ENCODE measurements around the gene NAPEPLD. TPM values are rescaled to one million over a fixed set of nuclear protein-coding genes. Genes with fewer than 3 reads are reported as not detected.

The NAPEPLD gene
- total RNA-seq, 1 donor from 2014 or later = 6.1 TPM

DNA sequence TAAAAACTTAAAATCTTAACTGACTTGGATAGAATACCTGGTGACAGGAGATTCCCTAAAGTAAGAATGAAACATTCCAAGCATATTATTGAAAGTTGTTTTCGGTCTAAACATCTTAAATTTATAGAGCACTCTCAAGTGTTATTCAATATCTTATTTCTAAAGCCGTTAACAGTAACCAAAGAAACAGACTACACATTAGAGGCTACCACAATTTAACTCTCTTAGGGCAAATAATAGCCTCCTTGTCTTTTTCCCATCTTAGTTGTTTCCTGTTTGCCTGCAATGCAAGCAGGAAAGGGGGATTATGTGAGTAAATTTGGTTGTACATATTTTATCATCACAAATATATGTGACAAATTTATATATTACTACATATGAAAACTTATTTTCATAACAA, 31.4 kb downstream of the NAPEPLD start:
- peaks cover 3% of the 10 kb centered on the region for H3K36me3 Mint-ChIP-seq (ENCODE audit: low read depth, unreplicated experiment)
- no peak for DNase-seq (ENCODE audit: low spot score)
- H3K4me1 Mint-ChIP-seq (ENCODE audit: unreplicated experiment) = no peaks in the 10 kb centered on the region
- H3K4me3 Mint-ChIP-seq (ENCODE audit: unreplicated experiment) = no peak overlapping the region
- H3K27ac Mint-ChIP-seq (ENCODE audit: unreplicated experiment) = no peak overlapping the region
- no peaks in the 10 kb centered on the region for H3K9me3 Mint-ChIP-seq (ENCODE audit: unreplicated experiment)
- H3K27me3 Mint-ChIP-seq (ENCODE audit: unreplicated experiment) = no peaks in the 10 kb centered on the region
- TF ChIP-seq, protein P1, sequence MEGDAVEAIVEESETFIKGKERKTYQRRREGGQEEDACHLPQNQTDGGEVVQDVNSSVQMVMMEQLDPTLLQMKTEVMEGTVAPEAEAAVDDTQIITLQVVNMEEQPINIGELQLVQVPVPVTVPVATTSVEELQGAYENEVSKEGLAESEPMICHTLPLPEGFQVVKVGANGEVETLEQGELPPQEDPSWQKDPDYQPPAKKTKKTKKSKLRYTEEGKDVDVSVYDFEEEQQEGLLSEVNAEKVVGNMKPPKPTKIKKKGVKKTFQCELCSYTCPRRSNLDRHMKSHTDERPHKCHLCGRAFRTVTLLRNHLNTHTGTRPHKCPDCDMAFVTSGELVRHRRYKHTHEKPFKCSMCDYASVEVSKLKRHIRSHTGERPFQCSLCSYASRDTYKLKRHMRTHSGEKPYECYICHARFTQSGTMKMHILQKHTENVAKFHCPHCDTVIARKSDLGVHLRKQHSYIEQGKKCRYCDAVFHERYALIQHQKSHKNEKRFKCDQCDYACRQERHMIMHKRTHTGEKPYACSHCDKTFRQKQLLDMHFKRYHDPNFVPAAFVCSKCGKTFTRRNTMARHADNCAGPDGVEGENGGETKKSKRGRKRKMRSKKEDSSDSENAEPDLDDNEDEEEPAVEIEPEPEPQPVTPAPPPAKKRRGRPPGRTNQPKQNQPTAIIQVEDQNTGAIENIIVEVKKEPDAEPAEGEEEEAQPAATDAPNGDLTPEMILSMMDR (IDR thresholded peaks at IDR 0.05; ENCODE audit: unreplicated experiment) = no peak

DNA sequence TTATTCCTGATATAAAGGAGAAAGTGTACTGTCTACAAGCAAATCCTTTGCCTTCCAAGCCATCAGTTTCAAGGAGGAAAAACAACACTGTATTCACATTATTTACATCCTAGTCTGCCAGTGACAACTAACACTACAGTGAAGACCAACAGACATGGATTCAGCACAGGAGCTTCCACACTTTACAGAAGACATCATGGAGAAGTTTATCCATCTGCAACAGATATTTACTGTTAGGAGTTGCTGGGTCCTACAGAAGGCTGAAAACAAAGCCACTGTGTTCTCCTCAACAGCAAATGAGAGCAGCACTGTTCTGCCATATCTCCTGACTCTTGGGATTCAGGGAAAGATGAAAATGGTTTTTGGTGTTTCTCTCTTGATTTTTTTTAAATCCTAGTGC, 31.9 kb downstream of the NAPEPLD start:
- Mint-ChIP-seq H3K4me1 (ENCODE audit: unreplicated experiment) (no peaks in the 10 kb centered on the region), H3K36me3 (ENCODE audit: low read depth, unreplicated experiment) (peaks cover 3% of the 10 kb centered on the region), H3K27ac (ENCODE audit: unreplicated experiment) (no peak overlapping the region), H3K9me3 (ENCODE audit: unreplicated experiment) (no peaks in the 10 kb centered on the region), H3K4me3 (ENCODE audit: unreplicated experiment) (no peak overlapping the region), H3K27me3 (ENCODE audit: unreplicated experiment) (no peaks in the 10 kb centered on the region)
- DNase-seq (ENCODE audit: low spot score) = no peak
- TF ChIP-seq, protein P1 (IDR thresholded peaks at IDR 0.05; ENCODE audit: unreplicated experiment) = no peak

DNA sequence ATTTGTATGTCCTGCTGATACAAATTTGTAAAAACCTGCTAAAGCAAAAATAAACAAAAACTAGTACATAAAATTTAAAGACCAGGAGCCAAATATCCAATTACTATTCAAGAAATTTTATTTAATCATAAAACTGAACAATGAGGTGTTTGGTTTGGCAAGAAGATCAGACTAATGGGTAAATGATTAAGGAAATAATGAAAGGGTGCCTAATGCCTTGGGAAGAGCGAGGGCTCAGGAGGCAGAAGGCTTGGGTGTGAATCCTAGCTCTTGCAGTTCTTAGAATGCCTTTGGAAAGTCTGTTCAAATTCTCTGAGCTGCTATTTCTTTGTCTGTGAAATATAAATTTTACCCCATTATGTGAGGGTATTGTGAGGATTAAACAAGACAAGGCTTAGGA, 32.4 kb downstream of the NAPEPLD start:
- Mint-ChIP-seq H3K27me3 (ENCODE audit: unreplicated experiment) (no peaks in the 10 kb centered on the region), H3K4me1 (ENCODE audit: unreplicated experiment) (no peaks in the 10 kb centered on the region), H3K27ac (ENCODE audit: unreplicated experiment) (no peak overlapping the region), H3K9me3 (ENCODE audit: unreplicated experiment) (no peaks in the 10 kb centered on the region), H3K36me3 (ENCODE audit: low read depth, unreplicated experiment) (no peaks in the 10 kb centered on the region), H3K4me3 (ENCODE audit: unreplicated experiment) (no peak overlapping the region)
- DNase-seq (ENCODE audit: low spot score) = no peak
- TF ChIP-seq, protein P1 (IDR thresholded peaks at IDR 0.05; ENCODE audit: unreplicated experiment) = no peak

DNA sequence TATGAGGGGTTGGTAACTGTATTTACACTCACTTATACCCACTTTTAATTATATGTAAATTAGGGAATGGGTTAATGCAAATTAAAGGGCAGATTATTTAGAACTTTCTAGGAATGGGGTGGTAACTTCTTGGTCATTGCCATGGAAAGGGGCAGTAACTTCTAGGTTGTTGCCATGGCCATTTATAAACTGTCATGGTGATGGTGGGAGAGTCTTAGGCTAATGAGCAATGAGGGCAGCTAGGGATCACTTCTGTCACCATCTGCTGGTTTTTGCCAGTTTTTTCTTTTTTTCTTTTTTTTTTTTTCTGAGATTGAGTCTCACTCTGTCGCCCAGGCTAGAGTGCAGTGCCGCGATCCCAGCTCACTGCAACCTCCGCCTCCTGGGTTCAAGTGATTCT, 33.1 kb downstream of the NAPEPLD start:
- no peaks in the 10 kb centered on the region for H3K9me3 Mint-ChIP-seq (ENCODE audit: unreplicated experiment)
- no peak overlapping the region for H3K4me3 Mint-ChIP-seq (ENCODE audit: unreplicated experiment)
- H3K27ac Mint-ChIP-seq (ENCODE audit: unreplicated experiment) = no peak overlapping the region
- H3K27me3 Mint-ChIP-seq (ENCODE audit: unreplicated experiment) = no peaks in the 10 kb centered on the region
- DNase-seq (ENCODE audit: low spot score) = no peak
- TF ChIP-seq, protein P1 (IDR thresholded peaks at IDR 0.05; ENCODE audit: unreplicated experiment) = no peak
- no peaks in the 10 kb centered on the region for H3K4me1 Mint-ChIP-seq (ENCODE audit: unreplicated experiment)
- H3K36me3 Mint-ChIP-seq (ENCODE audit: low read depth, unreplicated experiment) = no peaks in the 10 kb centered on the region

DNA sequence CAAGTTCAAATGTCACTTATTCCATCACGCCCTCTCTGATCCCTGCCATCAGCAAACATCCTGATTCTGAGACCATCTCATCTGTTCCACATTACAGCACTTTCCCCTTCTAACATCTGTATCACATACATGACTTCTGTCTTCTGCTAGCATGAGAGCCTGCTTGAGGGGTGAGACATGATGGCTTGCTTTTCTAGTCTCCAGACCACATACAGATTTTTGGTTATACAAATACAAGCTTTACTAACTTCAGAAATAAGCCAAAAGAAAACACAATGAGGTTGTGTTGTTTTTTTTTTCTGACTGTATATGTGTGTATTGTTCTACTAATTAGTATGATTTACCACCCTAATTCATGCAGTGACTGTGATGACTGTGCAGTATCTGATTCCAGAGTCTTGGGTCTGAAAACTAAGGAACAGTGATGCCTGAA, 34.3 kb downstream of the NAPEPLD start:
- Mint-ChIP-seq H3K36me3 (ENCODE audit: low read depth, unreplicated experiment) (no peaks in the 10 kb centered on the region), H3K27me3 (ENCODE audit: unreplicated experiment) (no peaks in the 10 kb centered on the region), H3K9me3 (ENCODE audit: unreplicated experiment) (no peaks in the 10 kb centered on the region), H3K27ac (ENCODE audit: unreplicated experiment) (no peak overlapping the region), H3K4me3 (ENCODE audit: unreplicated experiment) (no peak overlapping the region), H3K4me1 (ENCODE audit: unreplicated experiment) (no peaks in the 10 kb centered on the region)
- DNase-seq (ENCODE audit: low spot score) = no peak
- TF ChIP-seq, protein P1 (IDR thresholded peaks at IDR 0.05; ENCODE audit: unreplicated experiment) = no peak

Data from endothelial cell (in vitro differentiated cells).